Fibroblast of skin of back (primary cell): ENCODE results near the gene IL20RA.
"Not testable (repeated sequence)": the region's sequence is repeated elsewhere in the genome, so short reads cannot be mapped to it uniquely, and the experiment has no call there.

Experiments used
- DNase-seq: peaks from one replicate; pipeline ENCODE4 v3.0.0-alpha.2; 2013

The IL20RA gene

DNA sequence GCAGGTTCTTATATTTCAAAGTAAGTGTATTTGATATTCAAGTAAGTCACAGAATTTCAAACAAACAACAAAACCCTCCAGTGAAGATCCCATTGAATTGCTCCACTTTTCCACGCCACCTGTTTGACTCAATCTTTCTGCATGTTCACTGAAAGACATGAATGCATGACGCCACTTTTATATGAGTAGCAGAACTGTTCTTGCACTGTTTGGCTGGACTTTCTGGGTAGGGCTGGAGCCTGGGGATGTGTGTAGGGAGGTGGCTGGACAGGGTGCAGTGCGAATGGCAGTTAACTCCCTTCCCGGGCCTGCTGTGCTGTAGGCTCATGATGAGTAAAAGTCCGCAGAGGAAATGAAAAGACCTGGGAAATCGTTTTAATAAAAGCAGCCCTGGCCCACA is 39.7 kb downstream of the IL20RA start:
- no peak for DNase-seq

DNA sequence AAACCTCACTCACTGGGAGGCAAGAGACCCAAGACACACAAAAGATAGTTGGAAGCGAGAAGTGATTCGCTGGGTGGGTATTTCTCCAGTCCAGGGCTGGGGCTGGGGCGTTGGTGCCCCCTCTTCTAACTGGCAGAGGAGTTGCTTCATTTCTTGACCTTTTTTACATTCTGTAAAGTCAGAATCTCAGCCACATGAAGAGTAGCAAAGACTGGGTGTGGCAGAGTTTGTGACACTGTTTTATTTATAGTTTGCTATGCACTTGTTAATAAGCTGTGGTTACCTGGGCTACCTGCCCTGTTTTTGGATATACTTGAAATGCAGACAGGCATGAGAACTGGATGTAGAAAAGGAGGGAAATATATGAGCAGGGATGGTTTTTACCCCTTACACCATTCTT is 42.3 kb downstream of the IL20RA start:
- DNase-seq = no peak

DNA sequence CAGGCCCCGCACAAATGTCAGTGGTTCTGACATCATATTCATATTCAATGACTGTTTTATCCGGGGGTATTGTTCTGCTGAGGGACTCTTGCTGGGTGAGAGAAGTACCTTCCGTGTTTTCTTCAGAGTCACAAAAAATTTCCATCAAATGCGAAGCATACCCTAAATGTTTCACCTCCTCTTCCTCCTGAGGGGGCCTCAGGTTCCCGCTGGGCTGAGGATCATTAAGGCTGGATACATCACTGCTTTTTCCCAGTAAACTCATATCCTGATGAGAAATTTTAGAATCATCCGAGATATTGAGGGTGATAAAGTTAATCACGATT is 42.8 kb downstream of the IL20RA start:
- DNase-seq = no peak

DNA sequence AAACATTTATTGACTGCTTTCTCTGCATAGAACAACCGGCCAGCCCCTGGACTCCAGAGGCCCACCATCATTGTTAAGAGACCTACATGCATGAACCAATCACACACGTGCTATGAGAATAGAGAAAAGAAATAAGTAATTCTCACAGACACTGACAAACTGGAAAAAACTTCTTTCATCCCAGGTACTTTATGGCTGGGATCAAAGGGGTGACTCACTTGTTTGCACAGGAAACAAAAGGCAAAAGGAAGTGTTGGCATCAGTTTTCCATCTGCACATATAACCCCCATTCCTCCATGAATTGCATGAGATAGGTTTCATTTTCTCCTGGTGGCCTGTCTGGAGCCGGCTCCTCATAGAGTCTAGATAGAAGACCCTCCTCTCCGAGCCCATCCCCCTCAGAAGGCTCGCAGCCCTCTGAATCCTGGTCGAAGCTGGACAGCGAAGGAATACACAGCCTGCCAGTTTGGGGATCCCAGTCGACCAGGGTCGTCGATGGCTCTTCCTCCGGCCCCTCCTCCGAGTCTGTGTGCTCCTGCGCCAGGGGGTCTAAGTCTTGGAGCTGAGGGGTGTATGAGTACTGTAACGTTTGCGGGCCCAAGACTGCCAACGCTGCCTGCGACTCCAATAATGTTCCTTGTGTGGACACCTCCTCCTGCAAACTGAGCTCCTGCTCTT is 43.3 kb downstream of the IL20RA start:
- DNase-seq = no peak

DNA sequence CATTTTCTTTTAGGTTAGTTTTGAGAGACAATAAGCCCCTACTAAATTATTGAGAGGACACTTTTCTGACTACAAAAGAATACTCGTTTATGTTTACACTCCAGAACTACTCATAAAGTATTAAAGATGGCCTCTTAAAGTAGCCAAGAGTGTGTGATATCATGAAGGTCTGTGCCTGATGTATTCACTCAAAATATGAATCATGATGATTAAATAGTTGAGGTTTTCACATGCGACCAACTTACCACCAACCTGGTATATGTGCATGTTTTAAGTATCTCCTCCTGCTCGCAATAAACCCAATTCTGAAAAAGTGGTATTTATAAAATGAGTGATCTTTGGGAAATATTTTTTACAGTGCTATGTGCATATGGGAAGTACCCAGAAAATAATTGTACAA is 43.9 kb downstream of the IL20RA start:
- DNase-seq = peak; percentile 54

DNA sequence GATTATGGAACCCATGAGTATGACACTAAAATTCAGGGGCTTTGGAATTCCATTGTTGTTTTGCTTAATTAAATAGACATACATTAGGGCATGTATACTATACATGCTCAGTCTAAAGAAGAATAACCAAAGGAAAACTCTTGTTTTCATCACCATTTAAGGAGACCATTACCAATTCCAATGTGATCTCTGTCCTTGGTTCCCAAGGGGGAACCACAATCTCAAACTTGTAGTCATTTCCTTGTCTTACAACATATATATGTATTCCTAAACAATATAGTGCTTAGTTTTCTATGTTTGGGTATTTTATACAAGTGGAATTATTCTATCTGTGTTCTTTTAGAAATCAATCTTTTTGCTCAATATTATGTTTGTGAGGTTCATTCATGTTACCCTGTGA is 49.2 kb downstream of the IL20RA start:
- DNase-seq = peak; percentile 68

DNA sequence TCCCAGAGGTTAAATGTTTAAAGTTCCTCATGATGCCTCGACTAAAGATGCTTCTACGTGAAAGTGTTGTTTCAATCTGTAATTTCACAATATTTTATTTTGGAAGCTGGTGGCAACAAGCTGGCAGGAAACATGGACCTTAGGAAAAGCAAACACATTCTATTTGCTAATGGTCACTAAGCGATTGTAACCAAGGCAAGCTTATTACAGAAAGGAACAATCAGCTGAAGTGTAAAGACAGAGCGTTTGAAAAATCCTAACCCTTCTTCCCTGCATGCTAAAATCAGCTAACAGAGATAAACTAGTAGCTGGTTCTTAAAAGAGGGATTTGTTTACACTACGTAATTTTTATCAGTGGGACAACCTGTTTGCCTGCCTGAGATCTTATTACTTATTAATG is 50.0 kb downstream of the IL20RA start:
- no peak for DNase-seq

DNA sequence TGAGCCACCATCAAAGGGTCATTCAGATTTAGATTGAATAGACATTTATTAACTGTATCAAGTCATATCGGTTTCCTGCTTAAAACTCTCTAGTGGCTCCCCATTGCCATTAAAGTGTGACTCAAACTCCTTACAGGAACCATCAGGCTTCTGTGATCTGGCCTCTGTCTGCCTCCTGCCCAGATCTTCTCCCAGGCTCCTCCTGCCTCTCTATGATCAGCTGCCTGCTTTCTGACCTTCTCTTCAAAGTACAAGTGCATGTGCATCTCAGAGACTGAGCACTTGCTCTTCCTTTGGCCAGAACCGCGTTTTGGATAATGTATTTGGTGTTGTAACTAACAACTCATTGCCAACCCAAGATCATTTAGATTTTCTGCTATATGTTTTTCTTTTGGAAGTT is 52.7 kb downstream of the IL20RA start:
- DNase-seq = no peak

DNA sequence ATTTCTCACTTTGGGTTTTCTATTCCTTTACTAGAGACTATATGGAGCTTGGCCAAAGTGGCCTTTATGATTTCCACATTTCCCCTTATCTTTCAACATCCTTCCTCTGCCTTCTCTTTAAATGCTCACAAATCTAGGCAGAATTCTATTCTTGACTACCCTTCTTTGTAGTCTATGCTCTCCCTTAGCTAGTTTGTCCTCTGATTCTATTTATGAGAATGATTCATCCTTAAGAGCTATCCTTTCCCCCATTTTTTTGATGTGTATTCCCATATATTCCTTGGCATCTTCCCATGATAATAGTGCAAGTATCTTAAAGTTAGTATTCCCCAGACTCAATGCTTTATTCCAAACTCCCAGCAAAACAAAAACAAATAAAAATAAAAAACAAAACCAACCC is 53.1 kb downstream of the IL20RA start:
- DNase-seq = peak; percentile 57

DNA sequence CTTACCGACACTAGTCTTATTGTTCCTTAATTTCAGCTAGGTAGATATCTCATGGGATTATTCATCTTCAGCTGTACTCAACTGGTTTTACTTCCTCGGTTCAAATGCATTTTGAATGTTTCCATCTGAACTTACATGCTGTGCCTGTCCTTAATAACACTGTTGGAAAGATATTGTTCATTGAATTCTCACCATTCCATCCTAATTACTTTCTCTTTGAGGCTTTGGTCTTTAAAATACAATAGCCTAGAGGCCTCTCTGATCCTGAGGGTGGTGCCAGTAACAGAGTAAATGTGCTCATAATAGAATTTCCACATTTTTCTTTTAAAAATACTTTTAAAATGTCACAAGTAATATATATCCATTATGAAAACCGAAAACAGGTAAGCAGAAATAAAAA is 54.0 kb downstream of the IL20RA start:
- peak; percentile 44 for DNase-seq

DNA sequence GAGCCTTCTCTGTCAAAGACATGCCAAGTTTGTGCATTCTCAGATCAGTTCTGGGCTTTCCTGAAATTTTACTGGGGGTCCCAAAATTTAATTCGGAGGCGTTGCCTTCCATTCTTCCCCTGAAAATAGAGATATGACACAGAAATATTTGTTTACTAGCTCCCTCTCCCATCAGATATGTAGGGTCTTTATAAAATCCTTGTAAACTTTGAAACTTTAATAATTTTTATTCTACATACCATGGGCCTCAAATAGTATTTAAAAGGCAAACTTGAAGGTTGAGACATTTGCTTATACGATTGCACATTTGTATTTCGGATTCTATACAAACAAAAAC is 54.6 kb downstream of the IL20RA start:
- DNase-seq = no peak

DNA sequence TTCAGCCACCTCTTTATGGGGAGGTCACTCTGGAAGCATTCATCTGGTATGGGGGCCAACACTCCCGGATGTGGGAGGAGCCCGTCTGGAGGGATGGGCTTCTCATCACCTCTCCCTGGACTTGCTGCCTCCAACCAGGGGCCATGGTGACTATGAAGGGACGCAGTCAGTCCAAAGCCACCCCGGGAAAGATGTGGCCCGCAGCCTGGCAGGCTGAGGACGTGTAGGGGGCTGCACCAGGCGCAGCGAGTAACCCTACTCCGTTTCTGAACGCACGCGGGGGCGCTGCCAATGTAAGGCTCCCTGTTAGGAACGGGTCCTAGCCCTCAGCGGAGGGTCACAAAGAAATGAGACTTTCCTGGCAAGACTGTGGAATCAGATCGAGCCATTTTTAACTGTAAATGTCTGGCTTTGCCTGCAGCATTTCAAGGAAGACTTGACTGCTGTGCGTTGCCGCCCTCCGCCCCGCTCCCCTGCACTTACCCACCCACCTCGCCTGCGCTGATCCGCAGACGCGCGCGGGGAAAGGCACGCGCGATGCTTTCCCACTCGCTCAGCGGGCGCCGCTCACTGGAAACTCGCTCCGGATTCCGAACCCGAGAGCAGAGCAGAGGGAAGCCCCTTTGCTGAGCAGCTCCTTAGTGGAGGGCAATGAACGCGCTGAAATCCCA is 55.1 kb downstream of the IL20RA start:
- peak; percentile 59 for DNase-seq

DNA sequence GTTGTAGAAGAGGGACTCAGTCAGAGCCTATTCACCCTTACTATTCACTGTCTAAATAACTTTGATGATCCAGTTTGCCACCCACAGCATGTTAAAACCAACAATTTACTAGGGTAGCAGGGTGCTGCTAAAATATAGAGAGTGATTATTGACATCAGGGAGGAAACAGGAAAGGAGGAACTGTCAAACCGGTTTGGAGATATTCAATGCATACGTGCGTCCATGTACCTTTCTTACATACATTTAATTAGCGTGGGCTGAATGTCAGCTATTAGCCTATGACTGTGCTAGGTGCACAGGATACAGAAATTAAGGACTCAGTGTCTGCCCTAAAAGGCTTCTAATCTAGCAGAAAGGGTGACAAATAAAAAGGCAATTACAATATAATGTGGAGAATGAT is 57.2 kb downstream of the IL20RA start:
- DNase-seq = no peak

DNA sequence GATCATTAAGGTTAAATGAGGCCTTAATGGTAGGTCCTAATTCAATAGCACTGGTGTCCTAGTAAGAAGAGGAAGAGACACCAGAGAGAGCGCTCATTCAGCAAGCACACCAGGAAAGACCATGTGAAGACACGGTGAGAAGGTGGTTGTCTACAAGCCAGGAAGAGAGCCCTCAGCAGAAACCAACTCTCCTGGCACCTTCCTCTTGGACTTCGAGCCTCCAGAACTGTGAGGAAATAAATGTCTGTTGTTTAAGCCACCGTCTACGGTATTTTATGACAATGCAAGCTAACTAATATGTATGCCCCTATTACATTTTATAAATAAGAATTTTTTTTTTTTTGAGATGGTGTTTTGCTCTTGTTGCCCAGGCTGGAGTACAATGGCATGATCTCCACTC is 59.3 kb downstream of the IL20RA start:
- DNase-seq = no peak

DNA sequence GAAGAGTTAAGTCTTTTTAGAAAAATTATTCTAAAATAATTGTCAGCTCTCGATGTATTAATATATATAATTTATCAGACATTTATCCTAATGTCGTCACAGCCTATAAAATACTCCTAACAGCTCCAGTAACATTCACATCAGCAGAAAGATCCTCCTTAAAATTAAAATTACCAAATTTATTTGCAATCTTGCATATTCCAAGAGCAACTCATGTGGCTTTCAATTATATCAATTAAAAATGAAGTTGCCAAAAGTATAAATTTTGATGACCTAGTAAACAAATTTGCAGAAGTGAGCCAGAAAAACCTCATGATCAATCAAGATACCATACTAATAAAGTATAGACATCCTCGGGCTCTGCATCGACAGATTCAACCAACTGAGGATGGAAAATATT is 60.2 kb downstream of the IL20RA start:
- DNase-seq = no peak

DNA sequence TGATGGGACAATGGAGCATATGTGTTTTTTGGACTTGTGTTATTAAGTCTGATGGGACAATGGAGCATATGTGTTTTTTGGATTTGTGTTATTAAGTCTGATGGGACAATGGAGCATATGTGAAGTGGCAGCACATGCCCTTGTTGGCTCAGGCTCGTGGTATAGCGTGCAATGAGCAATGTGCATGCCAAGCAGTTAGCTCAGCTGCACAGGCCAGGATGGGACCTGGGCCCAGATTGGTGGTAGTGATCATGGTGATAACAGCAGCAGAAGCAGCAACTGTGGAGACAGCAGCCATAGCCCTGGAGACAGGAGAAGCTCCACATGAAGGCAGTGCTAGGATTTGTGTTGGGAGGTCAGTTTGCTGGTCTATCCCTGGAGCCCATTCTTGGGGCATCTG is 61.1 kb downstream of the IL20RA start:
- peak; percentile 32 for DNase-seq

DNA sequence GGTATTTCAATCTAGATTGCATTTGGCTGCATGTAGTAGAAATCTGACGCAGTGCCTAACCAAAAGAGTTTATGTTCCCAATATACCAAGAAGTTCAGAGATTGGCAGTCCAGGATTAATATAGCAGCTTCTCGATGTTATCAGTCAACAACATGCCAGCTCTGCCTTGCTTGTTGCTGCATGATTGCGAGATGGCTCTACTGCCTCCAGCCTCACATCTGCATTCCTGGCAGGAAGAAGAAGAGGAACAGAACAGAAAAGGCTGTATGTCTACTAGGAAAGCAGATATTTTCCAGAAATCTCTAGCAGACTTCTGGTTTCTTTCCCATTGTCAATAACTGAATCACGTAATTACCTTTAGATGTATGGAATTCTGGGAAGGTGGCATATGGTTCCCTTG is 61.8 kb downstream of the IL20RA start:
- no peak for DNase-seq

DNA sequence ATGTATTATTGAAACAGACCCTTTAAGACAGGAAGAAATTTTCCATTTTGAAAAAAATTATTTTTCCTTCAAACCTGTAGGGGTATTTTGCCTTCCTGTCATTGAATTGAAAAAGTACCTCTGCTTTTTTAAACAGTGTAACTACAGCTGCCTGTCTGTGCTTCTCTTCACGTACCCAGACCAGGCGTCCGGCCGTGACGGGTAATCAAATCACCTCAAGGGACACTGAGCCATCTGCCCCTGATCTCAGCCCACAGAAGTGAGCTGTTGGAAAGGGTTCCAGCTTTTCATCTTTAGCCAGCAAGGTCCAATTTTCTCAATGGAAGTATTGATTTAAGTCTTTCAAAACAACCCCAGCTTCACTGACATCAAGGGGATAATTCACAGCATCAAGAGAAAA is 64.7 kb downstream of the IL20RA start:
- no peak for DNase-seq

DNA sequence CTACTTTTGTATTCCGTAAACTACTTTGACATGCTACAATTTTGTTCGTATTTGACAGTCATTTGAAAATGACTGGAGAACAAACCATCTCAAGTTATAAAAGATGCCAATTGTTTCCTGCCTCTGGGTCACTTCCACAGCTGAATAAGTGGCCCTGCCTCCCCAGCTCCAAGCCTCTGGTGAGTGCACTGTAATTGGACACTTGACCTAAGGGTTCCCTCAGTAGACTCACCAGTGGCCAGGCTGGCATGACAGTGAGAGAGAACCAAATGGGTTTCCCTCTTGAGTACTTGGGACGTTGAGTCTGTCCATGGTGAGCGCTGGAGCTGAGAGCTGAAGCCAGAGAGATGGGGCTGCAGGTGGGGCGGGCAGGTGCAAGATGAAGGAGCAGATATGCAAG is 65.6 kb downstream of the IL20RA start:
- DNase-seq = no peak

DNA sequence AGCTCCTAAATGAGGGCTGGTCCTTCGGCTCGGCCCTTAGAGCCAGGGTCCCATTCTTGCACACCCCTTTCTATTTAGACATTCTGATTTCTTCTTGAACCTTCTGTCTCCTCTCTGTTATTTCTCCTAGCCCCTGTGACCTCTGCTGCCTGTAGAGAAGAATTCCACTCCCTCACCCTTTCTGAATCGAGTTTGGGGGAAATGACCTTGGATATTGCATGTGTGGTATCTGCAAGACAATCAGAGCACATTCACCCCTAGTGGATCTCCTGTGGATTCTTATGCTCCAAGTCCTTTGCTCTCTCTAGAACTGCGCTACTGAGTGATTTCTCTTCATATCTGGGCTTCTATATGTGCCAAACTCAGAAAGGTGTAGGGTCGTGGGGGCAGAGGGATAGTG is 67.7 kb downstream of the IL20RA start:
- DNase-seq = no peak

DNA sequence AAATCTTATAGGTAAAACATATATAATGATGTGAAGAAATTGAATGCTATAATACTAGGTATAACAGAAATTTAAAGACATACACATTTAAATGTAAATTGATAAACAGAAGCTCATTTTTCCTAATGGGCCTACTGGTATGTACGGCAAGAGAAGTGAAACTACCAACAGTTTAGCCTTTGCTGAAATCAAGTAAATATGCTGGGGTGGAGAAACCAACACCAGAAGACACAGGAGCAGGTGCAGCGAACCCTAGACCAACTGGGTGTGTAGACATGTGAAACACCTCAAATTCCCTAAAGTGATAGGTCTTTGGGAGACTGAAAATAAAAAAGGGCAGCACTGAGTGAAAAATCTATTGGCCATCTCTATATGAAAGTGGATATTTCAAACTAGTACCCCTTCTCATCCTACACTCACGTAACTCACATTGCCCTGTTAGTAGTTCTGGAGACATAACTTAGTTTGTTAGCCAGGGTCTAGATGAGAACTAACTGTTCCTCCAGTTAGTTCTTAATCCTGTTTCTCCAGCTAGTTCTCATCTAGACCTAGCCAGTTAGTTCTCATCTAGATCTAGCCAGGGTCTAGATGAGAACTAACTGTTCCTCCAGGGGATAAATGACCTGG is 69.6 kb downstream of the IL20RA start:
- no peak for DNase-seq

DNA sequence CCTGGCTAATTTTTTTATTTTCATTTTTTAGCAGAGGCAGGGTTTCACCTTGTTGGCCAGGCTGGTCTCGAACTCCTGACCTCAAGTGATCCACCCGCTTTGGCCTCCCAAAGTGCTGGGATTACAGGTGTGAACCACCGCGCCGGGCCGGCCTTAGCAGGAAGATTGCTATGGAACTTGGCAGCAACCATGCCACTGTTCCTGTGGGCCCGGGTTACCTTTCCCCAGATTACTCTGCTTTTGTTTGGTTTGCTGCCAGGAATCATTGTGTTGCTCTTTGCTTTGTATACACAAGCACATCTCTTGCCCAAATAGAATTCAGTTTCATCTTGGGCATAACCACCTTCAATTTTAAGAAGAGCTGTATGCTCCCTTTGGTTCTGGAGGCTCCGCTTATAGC is 71.0 kb downstream of the IL20RA start:
- not testable (repeated sequence) for DNase-seq

DNA sequence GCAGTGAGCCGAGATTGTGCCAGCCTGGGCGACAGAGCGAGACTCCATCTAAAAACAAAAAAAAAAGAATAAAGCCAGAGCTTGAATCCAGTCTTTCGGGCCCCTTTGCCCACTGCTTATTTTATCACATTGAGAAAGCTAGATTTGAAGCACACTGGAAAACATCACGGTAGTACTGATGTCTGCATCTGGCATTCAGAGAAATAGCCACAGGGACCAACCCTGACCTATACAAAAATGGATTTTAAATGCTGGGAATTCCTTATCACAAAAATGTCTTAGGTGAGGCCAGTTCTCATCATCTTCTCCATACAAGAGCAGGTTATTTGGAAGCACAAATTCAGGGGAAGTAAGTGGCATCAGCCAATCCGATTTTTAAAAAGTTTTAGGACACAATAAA is 73.2 kb downstream of the IL20RA start:
- no peak for DNase-seq

DNA sequence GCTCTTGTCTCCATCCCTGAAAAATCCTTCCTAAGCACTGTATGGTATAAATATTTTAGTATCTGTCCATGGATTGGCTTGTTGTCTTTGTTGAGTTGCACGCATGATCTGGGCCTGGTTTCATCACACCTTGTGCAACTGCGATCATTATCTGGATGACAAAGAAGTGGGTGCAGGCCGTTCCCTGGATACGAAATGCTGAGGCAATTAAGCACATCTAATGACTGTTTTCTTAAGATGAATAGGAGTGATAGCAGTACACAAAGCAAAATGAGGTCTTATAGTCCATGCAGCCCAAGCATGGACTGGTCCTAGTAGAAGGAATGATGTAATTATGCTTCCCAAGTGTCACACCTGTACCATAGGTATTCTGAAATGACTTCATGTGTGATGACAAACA is 74.8 kb downstream of the IL20RA start:
- DNase-seq = no peak

DNA sequence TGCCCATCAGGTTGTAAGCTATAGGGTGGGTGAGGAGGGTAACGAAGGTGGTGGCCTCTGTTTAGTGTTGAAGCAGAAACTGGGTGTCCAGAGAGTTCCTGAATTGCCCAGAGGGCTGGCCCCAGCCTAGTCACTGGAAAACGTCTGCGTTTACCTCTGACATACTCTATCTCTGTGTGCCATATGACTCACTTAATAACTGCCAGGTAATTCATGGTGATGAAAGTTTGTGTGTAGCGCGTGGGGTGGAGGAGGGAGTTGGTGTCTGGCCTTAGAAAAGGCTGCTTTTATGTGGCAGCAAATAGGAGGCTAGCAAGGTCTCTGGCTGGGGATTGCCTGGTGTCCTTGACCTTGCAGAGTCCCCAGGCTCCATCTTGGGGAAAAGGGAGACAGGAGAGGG is 75.3 kb downstream of the IL20RA start:
- DNase-seq = no peak
